Transverse colon (tissue), 3 donors: Measurements from ENCODE around the gene EPB41L4B.

Experiments used
- CTCF ChIP-seq, 5 experiments: fragments of 200-600 bp in 3 of 5; fragments of 450-650 bp in 2 of 5; sonication (generic) in 3 of 5; IDR thresholded peaks; 1 replicate in 2 of 5; 2 replicates in 3 of 5; pipeline ENCODE4 v1.5.1; 2016 to 2017; ENCODE audit warnings: antibody characterized with exemption in 5 of 5, inconsistent platforms in 3 of 5, mild to moderate bottlenecking in 2 of 5, moderate library complexity in 1 of 5
- EP300 ChIP-seq: sonication (generic); formaldehyde crosslinking; IDR thresholded peaks from one replicate; pipeline ENCODE4 v1.6.1; 2017; ENCODE audit warnings: antibody characterized with exemption, low read depth
- POLR2A ChIP-seq: fragments of 450-650 bp; IDR thresholded peaks from one replicate; pipeline ENCODE4 v1.6.1; 2016; ENCODE audit warnings: antibody characterized with exemption, mild to moderate bottlenecking, moderate library complexity

- no peak for TF ChIP-seq CTCF (IDR thresholded peaks at IDR 0.05)
- TF ChIP-seq EP300, result no peak
- no peak for TF ChIP-seq POLR2A
These were observed 197.9 kb downstream of the EPB41L4B start for GRCh38 chr9:109122726-109123621.
